ENCODE measurements around the gene ANGPTL1.

GRCh38 chr1:178864326-178864725 lies 6.6 kb downstream of the ANGPTL1 start:
- TF ChIP-seq POLR2A (IDR thresholded peaks at IDR 0.05; ENCODE audit: low read length) = no peak
- TF ChIP-seq GATA1 (IDR thresholded peaks at IDR 0.05; ENCODE audit: low read depth, low read length) = no peak
